HepG2 (cell line): ENCODE results near the gene MICAL3. TPM values are rescaled to one million over a fixed set of nuclear protein-coding genes. Genes with fewer than 3 reads are reported as not detected.

Source experiments
- CREM ChIP-seq, 2 experiments: sonication (generic) in 1 of 2; formaldehyde crosslinking in 1 of 2; IDR thresholded peaks; 2 replicates each; pipeline versions ENCODE4 v1.4.0 to v1.6.1; 2016 to 2020; ENCODE audit warnings: antibody characterized with exemption in 1 of 2, mild to moderate bottlenecking in 1 of 2, missing genetic modification reagents in 1 of 2
- FOXO1 ChIP-seq: sonication (generic); formaldehyde crosslinking; IDR thresholded peaks from 2 replicates; pipeline ENCODE4 v1.4.0; 2020; ENCODE audit warnings: missing genetic modification reagents
- MAFG ChIP-seq: sonication (generic); formaldehyde crosslinking; IDR thresholded peaks from 2 replicates; pipeline ENCODE4 v1.5.1; 2020; ENCODE audit warnings: mild to moderate bottlenecking, missing genetic modification reagents
- MAFK ChIP-seq, 2 experiments: IDR thresholded peaks in 1 of 2; conservative IDR thresholded peaks in 1 of 2; 2 replicates each; pipeline ENCODE4 v1.6.1; 2011; ENCODE audit warnings: improper control_type of control experiment in 2 of 2, low read length in 2 of 2
- MTA1 ChIP-seq: sonication (generic); formaldehyde crosslinking; IDR thresholded peaks from 2 replicates; pipeline ENCODE4 v1.4.0; 2020; ENCODE audit warnings: missing genetic modification reagents, mild to moderate bottlenecking, borderline replicate concordance
- NKX3-1 ChIP-seq: sonication (generic); formaldehyde crosslinking; IDR thresholded peaks from 2 replicates; pipeline ENCODE4 v1.5.0; 2020; ENCODE audit warnings: missing genetic modification reagents
- PHF5A ChIP-seq: IDR thresholded peaks from one replicate; pipeline ENCODE4 v1.6.1; 2018; ENCODE audit warnings: low read depth, missing genetic modification reagents; ENCODE audit not compliant: unreplicated experiment
- PRMT3 ChIP-seq: sonication (generic); formaldehyde crosslinking; IDR thresholded peaks from 2 replicates; pipeline ENCODE4 v1.8.1; 2022; ENCODE audit warnings: low read depth, mild to moderate bottlenecking, moderate library complexity, missing genetic modification reagents, borderline replicate concordance
- polyA plus RNA-seq, 8 experiments: library from polyadenylated mRNA; depleted of rRNA in 3 of 8; stranded (reverse) in 7 of 8; unstranded in 1 of 8; fragments of >200 nt; fragmentation: Illumina TruSeq in 4 of 8; extraction: Trizol in 4 of 8; gene quantifications; 2 replicates each; pipeline versions ENCODE4 v1.2.1 to v1.2.3, GENCODE V29; 2011 to 2016; ENCODE audit warnings: low read depth in 4 of 8, missing spikeins in 1 of 8, mixed read lengths in 1 of 8; ENCODE audit not compliant: insufficient read depth in 1 of 8
- total RNA-seq, 5 experiments: library from RNA; depleted of rRNA; stranded (reverse); fragments of >200 nt; fragmentation: Illumina TruSeq; extraction: Trizol; gene quantifications; 2 replicates each; pipeline ENCODE4 v1.2.3, GENCODE V29; 2016; ENCODE audit warnings: low read depth in 1 of 5
- TF ChIP-seq, protein P1 (sequence below): sonication (generic); formaldehyde crosslinking; conservative IDR thresholded peaks from 2 replicates; pipeline ENCODE4 v1.5.0; 2020; ENCODE audit warnings: missing genetic modification reagents
- TF ChIP-seq, protein P2 (sequence below): conservative IDR thresholded peaks from 2 replicates; pipeline ENCODE4 v1.6.1; 2018; ENCODE audit warnings: missing genetic modification reagents
- TF ChIP-seq, protein P3 (sequence below): sonication (generic); formaldehyde crosslinking; IDR thresholded peaks from 2 replicates; pipeline ENCODE4 v1.8.0; 2022; ENCODE audit warnings: mild to moderate bottlenecking, missing genetic modification reagents; ENCODE audit not compliant: insufficient replicate concordance

The MICAL3 gene
- total and polyA plus RNA-seq, 2 of the 13 experiments (the other 11 are each of a cell fraction or from before 2014, with no cell fraction given): 5.3 to 12.5 TPM

DNA sequence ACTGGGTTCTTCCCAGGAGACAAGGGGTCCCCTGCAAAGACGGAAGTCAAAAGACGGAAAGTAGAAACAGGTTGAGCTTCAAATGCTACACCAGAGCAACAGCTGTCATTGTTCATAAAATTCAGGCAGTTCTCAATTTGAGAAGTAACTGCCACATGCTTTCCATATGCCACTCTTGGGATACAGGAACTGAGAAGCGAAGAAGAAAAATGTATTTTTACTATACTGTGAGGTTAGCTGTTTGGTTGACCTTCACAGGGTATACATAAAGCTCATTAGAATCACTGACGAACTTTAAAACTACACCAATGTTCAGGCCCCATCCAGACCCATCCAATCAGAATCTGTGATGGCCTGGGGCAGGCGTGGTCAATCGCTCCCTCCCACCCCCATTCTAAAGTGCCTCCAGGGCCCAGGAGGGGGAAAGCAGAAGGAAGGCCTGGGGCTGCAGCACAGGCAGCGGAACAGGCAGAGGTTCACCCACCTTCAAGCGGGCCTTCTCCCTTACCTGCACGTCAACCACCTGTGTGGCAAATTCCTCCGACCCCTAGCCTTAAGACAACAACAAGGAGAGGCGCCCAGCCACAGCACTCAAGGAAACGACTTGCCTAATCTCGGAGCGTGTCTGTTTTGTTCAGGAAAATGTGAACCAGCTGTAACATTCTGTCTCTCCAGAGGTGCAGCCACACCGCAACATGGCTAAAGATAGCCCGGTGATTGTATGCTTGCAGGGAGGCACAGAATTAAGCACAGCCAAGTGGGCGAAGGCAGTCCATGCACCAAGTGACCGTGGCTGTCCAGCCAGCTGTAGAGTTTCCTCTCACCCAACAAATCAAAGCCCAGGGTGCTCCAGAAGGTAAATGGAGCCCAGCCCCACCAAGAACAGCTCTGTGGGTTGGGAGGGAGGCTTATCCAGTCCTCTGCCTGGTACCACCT lies 82.6 kb downstream of the MICAL3 start (continued):
- TF ChIP-seq, protein P1, sequence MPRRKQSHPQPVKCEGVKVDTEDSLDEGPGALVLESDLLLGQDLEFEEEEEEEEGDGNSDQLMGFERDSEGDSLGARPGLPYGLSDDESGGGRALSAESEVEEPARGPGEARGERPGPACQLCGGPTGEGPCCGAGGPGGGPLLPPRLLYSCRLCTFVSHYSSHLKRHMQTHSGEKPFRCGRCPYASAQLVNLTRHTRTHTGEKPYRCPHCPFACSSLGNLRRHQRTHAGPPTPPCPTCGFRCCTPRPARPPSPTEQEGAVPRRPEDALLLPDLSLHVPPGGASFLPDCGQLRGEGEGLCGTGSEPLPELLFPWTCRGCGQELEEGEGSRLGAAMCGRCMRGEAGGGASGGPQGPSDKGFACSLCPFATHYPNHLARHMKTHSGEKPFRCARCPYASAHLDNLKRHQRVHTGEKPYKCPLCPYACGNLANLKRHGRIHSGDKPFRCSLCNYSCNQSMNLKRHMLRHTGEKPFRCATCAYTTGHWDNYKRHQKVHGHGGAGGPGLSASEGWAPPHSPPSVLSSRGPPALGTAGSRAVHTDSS (CRISPR knock-in tag): no peak
- no peak for TF ChIP-seq MAFG
- TF ChIP-seq, protein P2, sequence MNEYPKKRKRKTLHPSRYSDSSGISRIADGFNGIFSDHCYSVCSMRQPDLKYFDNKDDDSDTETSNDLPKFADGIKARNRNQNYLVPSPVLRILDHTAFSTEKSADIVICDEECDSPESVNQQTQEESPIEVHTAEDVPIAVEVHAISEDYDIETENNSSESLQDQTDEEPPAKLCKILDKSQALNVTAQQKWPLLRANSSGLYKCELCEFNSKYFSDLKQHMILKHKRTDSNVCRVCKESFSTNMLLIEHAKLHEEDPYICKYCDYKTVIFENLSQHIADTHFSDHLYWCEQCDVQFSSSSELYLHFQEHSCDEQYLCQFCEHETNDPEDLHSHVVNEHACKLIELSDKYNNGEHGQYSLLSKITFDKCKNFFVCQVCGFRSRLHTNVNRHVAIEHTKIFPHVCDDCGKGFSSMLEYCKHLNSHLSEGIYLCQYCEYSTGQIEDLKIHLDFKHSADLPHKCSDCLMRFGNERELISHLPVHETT (CRISPR knock-in tag): no peak
- TF ChIP-seq, protein P3, sequence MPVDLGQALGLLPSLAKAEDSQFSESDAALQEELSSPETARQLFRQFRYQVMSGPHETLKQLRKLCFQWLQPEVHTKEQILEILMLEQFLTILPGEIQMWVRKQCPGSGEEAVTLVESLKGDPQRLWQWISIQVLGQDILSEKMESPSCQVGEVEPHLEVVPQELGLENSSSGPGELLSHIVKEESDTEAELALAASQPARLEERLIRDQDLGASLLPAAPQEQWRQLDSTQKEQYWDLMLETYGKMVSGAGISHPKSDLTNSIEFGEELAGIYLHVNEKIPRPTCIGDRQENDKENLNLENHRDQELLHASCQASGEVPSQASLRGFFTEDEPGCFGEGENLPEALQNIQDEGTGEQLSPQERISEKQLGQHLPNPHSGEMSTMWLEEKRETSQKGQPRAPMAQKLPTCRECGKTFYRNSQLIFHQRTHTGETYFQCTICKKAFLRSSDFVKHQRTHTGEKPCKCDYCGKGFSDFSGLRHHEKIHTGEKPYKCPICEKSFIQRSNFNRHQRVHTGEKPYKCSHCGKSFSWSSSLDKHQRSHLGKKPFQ (CRISPR knock-in tag): no peak
- no peak for TF ChIP-seq MTA1 (CRISPR knock-in tag)
- TF ChIP-seq NKX3-1: no peak
- no peak for TF ChIP-seq CREM (IDR thresholded peaks at IDR 0.05)
- TF ChIP-seq CREM (CRISPR knock-in tag; IDR thresholded peaks at IDR 0.05): no peak
- no peak for TF ChIP-seq PHF5A (CRISPR knock-in tag)
- TF ChIP-seq MAFK (conservative IDR thresholded peaks at IDR 0.05 in 1 of 2, IDR thresholded peaks at IDR 0.05 in 1 of 2; ENCODE audit: low read length in 2 of 2): no peak
- no peak for TF ChIP-seq PRMT3 (CRISPR knock-in tag)
- TF ChIP-seq FOXO1: no peak
- TF ChIP-seq, all 625 proteins: peak for 0
